Adrenal gland (tissue), 5 donors: ENCODE measurements around the gene DCLRE1A.

Experiments
- CTCF ChIP-seq, 6 experiments: fragments of 450-650 bp in 4 of 6; fragments of 200-600 bp in 2 of 6; sonication (generic) in 1 of 6; IDR thresholded peaks; 1 replicate in 5 of 6; 2 replicates in 1 of 6; pipeline versions ENCODE4 v1.5.1 to v1.8.0; 2016 to 2021; ENCODE audit warnings: antibody characterized with exemption in 6 of 6, mild to moderate bottlenecking in 2 of 6, moderate library complexity in 1 of 6
- POLR2A ChIP-seq, 2 donors: fragments of 450-650 bp; IDR thresholded peaks; one replicate each; pipeline ENCODE4 v1.6.1; 2017; ENCODE audit warnings: antibody characterized with exemption in 2 of 2, mild to moderate bottlenecking in 2 of 2, moderate library complexity in 1 of 2
- donor health status: DM: no; HTN: no; CAD: no.

DNA sequence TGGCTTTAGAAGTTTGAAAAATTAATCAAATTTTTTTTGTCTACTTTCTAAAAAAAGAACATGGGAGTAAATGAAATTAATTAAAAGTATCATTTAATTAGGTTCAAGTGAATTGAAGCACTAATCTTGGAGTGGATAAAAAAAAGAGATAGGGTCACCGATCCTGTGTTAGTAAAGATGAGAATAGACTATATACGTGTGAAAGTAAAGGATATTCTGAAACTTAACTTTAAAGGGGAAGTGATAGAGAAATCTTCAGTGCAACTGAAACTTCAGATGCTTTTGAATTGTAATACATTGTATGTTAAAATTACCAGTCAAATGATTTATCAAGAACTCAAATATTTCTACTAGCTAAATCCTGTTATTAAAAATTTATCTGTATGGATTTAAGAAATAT is 5.4 kb upstream of the DCLRE1A start:
- no peak for TF ChIP-seq CTCF (IDR thresholded peaks at IDR 0.05)
- no peak for TF ChIP-seq POLR2A (IDR thresholded peaks at IDR 0.05)
